NCI-H1417 treated with DMSO at 0.1 percent for 48 hours (cell line): ENCODE results near the gene IPO13.

ENCODE experiments used
- DNase-seq: peaks from one replicate; lab custom pipeline; 2025; lab: John Stamatoyannopoulos, UW

The IPO13 gene

GRCh38 chr1:43951021-43951985 lies 4.6 kb downstream of the IPO13 start:
- no peak for DNase-seq

- DNase-seq, result peak; percentile 81
Measured at GRCh38 chr1:43952731-43953346, 6.1 kb downstream of the IPO13 start.

GRCh38 chr1:43953361-43953760 lies 6.6 kb downstream of the IPO13 start:
- no peak for DNase-seq

GRCh38 chr1:43954036-43954435 lies 7.3 kb downstream of the IPO13 start:
- DNase-seq, result no peak

- DNase-seq, result no peak
Measured at GRCh38 chr1:43956234-43956633, 9.5 kb downstream of the IPO13 start.

- DNase-seq, result no peak
Measured at GRCh38 chr1:43957407-43958040, 10.8 kb downstream of the IPO13 start.

GRCh38 chr1:43958351-43959255 lies 11.9 kb downstream of the IPO13 start:
- DNase-seq, result no peak

- DNase-seq, result no peak
Measured at GRCh38 chr1:43960798-43961197, 14.0 kb downstream of the IPO13 start.

- DNase-seq, result no peak
Measured at GRCh38 chr1:43961692-43962091, 14.9 kb downstream of the IPO13 start.

- no peak for DNase-seq
Measured at GRCh38 chr1:43962324-43962723, 15.6 kb downstream of the IPO13 start.

GRCh38 chr1:43963006-43963405 lies 16.3 kb downstream of the IPO13 start:
- no peak for DNase-seq

GRCh38 chr1:43963890-43964289 lies 17.1 kb downstream of the IPO13 start:
- no peak for DNase-seq

GRCh38 chr1:43965316-43965715 lies 18.6 kb downstream of the IPO13 start:
- no peak for DNase-seq

- no peak for DNase-seq
Measured at GRCh38 chr1:43968348-43968948, 21.7 kb downstream of the IPO13 start.

GRCh38 chr1:43969416-43969745 lies 22.6 kb downstream of the IPO13 start:
- no peak for DNase-seq

- DNase-seq, result peak; percentile 90
Measured at GRCh38 chr1:43969746-43970466, 23.2 kb downstream of the IPO13 start, which contains the start of gene DPH2. Gene DPH2 (plus strand): TSS chr1:43970010. CDS start chr1:43970176, 166 bp downstream.

GRCh38 chr1:43970502-43970901 lies 23.8 kb downstream of the IPO13 start:
- no peak for DNase-seq

GRCh38 chr1:43970911-43971310 lies 24.2 kb downstream of the IPO13 start:
- DNase-seq, result no peak

GRCh38 chr1:43971336-43971980 lies 24.7 kb downstream of the IPO13 start:
- DNase-seq, result no peak

- no peak for DNase-seq
Measured at GRCh38 chr1:43973981-43974442, 27.3 kb downstream of the IPO13 start.
